Measurements from ENCODE around the gene PLET1. TPM values are rescaled to one million over a fixed set of nuclear protein-coding genes. Genes with fewer than 3 reads are reported as not detected.
"Not testable (repeated sequence)": the region's sequence is repeated elsewhere in the genome, so short reads cannot be mapped to it uniquely, and the experiment has no call there.

The PLET1 gene
- total and polyA plus RNA-seq, 2 donors (not counting 1 experiment from before 2014, with no cell fraction given) = not detected

GRCh38 chr11:112200252-112200651 is 60.4 kb downstream of the PLET1 start:
- H3K4me1 ChIP-seq (ENCODE audit: control insufficient read depth, extremely low read depth, insufficient read depth, low read length) = no peaks in the 10 kb centered on the region

GRCh38 chr11:112199101-112199500 is 61.6 kb downstream of the PLET1 start:
- H2AFZ ChIP-seq (ENCODE audit: low read length); H3K4me3 ChIP-seq (replicated peaks in 1 of 4; ENCODE audit: control extremely low read depth in 1 of 4, insufficient read depth in 1 of 4, low read depth in 3 of 4, low read length in 4 of 4); H3K79me2 ChIP-seq (ENCODE audit: control insufficient read depth, insufficient read depth, low read length); H3K36me3 ChIP-seq (ENCODE audit: control insufficient read depth, insufficient read depth, low read length); H3K4me1 ChIP-seq (ENCODE audit: control insufficient read depth, extremely low read depth, insufficient read depth, low read length); H3K27me3 ChIP-seq (ENCODE audit: control insufficient read depth, insufficient read depth, low read length); H3K9me3 ChIP-seq (ENCODE audit: control insufficient read depth, insufficient read depth, low read depth, low read length); H3K27ac ChIP-seq (ENCODE audit: insufficient read depth, low read length); H3K4me2 ChIP-seq (ENCODE audit: extremely low read depth, insufficient read depth, low read length); DNase-seq (ENCODE audit: low read depth in 2 of 2); H3K9ac ChIP-seq (ENCODE audit: insufficient read depth, low read length); H4K20me1 ChIP-seq (ENCODE audit: control insufficient read depth, extremely low read depth, insufficient read depth, low read length): not testable (repeated sequence)

More at GRCh38 chr11:112200252-112200651, 60.4 kb downstream of the PLET1 start:
- H3K36me3 ChIP-seq (ENCODE audit: control insufficient read depth, insufficient read depth, low read length) = no peaks in the 10 kb centered on the region
- H3K4me3 ChIP-seq (replicated peaks in 1 of 4; ENCODE audit: control extremely low read depth in 1 of 4, insufficient read depth in 1 of 4, low read depth in 3 of 4, low read length in 4 of 4) = no peak overlapping the region
- H3K4me2 ChIP-seq (ENCODE audit: extremely low read depth, insufficient read depth, low read length) = no peak overlapping the region
- H2AFZ ChIP-seq (ENCODE audit: low read length) = no peak overlapping the region
- H3K27me3 ChIP-seq (ENCODE audit: control insufficient read depth, insufficient read depth, low read length) = no peaks in the 10 kb centered on the region
- no peak overlapping the region for H3K27ac ChIP-seq (ENCODE audit: insufficient read depth, low read length)
- no peak overlapping the region for H3K9ac ChIP-seq (ENCODE audit: insufficient read depth, low read length)
- H3K9me3 ChIP-seq (ENCODE audit: control insufficient read depth, insufficient read depth, low read depth, low read length) = no peaks in the 10 kb centered on the region
- TF ChIP-seq EZH2 (IDR thresholded peaks at IDR 0.05; ENCODE audit: low read length, missing control alignments) (no peak), CTCF (conservative IDR thresholded peaks at IDR 0.05 in 1 of 2, IDR thresholded peaks at IDR 0.05 in 1 of 2; ENCODE audit: low read depth in 1 of 2, low read length in 2 of 2) (no peak)
- H4K20me1 ChIP-seq (ENCODE audit: control insufficient read depth, extremely low read depth, insufficient read depth, low read length) = no peaks in the 10 kb centered on the region
- no peaks in the 10 kb centered on the region for H3K79me2 ChIP-seq (ENCODE audit: control insufficient read depth, insufficient read depth, low read length)
- no peak for DNase-seq (ENCODE audit: low read depth in 2 of 2)

Other genes with a start within 250 kb of the PLET1 start
- gene DLAT, start 235.5 kb downstream of the PLET1 start, total RNA-seq = 26.2 and 33.9 TPM in 2 replicates
- gene DLAT, start 235.5 kb downstream of the PLET1 start, polyA plus RNA-seq = 37.8 and 48.8 TPM in 2 replicates
- 1.5 TPM in 2 replicates for gene PIH1D2, start 186.8 kb downstream of the PLET1 start, total RNA-seq
- gene PIH1D2, start 186.8 kb downstream of the PLET1 start, polyA plus RNA-seq = 1.7 and 1.9 TPM in 2 replicates
- gene NKAPD1, start 186.6 kb downstream of the PLET1 start, total RNA-seq = 25.8 and 26.2 TPM in 2 replicates
- 24.1 and 27.5 TPM in 2 replicates for gene NKAPD1, start 186.6 kb downstream of the PLET1 start, polyA plus RNA-seq
- 46.7 and 55.3 TPM in 2 replicates for gene TIMM8B, start 174.1 kb downstream of the PLET1 start, total RNA-seq
- 61.7 and 75.3 TPM in 2 replicates for gene TIMM8B, start 174.1 kb downstream of the PLET1 start, polyA plus RNA-seq
- gene SDHD, start 174.0 kb downstream of the PLET1 start, total RNA-seq = 186 and 203 TPM in 2 replicates
- gene SDHD, start 174.0 kb downstream of the PLET1 start, polyA plus RNA-seq = 148 and 176 TPM in 2 replicates
- 0.17 and 0.26 TPM in 2 replicates for gene IL18, start 96.8 kb downstream of the PLET1 start, total RNA-seq
- gene IL18, start 96.8 kb downstream of the PLET1 start, polyA plus RNA-seq = 0.23 and 0.77 TPM in 2 replicates
- gene TEX12, start 93.5 kb downstream of the PLET1 start, total RNA-seq = 0.17 TPM in 1 of 2 replicates, not detected in the other
- 0.09 TPM in 1 of 2 replicates, not detected in the other for gene TEX12, start 93.5 kb downstream of the PLET1 start, polyA plus RNA-seq
- 1.0 and 2.1 TPM in 2 replicates for gene BCO2, start 85.3 kb downstream of the PLET1 start, total RNA-seq
- 0.36 and 0.42 TPM in 2 replicates for gene BCO2, start 85.3 kb downstream of the PLET1 start, polyA plus RNA-seq
- gene PTS, start 34.4 kb downstream of the PLET1 start, total RNA-seq = 47.5 and 69.0 TPM in 2 replicates
- 47.4 and 51.6 TPM in 2 replicates for gene PTS, start 34.4 kb downstream of the PLET1 start, polyA plus RNA-seq

Measured in fibroblast of lung (primary cell).